ENCODE measurements around the gene CRYBA2.
A peak's percentile ranks its signal among the peaks of the same experiment; 100 is the strongest.

The CRYBA2 gene

DNA sequence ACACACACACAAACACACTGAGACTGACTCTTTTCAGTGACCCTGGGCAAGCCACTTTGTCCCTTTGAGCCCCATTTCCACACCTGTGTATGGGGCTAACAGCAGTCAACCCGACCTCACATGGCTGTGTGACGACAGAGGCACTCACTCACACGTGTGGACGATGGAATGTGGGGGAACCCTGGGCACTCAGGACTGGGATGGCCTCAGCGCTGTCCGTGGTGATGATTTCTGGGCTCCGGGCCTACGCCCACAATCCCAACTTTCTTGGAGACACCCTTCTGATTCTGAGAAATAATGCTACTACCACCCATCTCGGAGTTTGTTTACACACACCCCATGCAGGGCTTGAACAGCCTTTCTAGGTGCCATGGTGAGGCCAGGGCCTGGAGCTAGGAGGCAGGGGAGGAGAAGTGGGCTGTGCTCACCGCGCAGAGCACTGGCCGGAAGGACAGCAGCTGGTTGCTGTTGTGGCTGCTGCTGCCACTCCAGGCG, 1.5 kb downstream of the CRYBA2 start:
- Histone ChIP-seq H3K9me3 (ENCODE audit: low read depth, low read length) (no peaks in the 10 kb centered on the region), H3K27ac (no peak overlapping the region), H3K4me3 (no peak overlapping the region), H3K36me3 (ENCODE audit: insufficient read depth, low read length) (no peaks in the 10 kb centered on the region), H3K9ac (ENCODE audit: insufficient read length) (no peak overlapping the region)
- TF ChIP-seq EZH2 (IDR thresholded peaks at IDR 0.05) = no peak
- TF ChIP-seq FOXP2 (optimal IDR thresholded peaks at IDR 0.05; ENCODE audit: control extremely low read depth, extremely low read length, insufficient read depth) = no peak
- no peak for TF ChIP-seq POLR2AphosphoS5 (IDR thresholded peaks at IDR 0.05; ENCODE audit: borderline replicate concordance, low read depth, low read length)
- DNase-seq (ENCODE audit: low read depth, low spot score) = no peak

DNA sequence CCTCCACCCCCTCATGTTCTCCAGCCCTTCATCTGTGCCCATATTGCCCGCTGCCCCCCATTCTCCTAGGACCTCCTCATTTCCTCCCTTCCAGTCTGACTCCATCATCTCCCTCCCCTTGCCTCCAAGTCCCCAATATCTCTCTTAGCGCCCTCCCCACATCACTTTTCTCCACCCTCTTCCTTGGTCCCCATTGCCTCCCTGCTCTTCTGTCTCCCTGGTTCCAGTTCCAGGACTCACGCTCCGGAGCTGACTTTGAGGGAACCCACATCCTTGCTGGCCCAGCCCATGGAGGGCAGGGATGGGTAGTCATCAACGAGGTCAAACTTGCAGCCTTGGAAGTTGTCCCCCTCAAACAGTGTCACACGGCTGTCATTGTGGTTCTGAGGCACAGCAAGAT, 2.6 kb downstream of the CRYBA2 start:
- no peak overlapping the region for H3K4me3 ChIP-seq
- no peaks in the 10 kb centered on the region for H3K36me3 ChIP-seq (ENCODE audit: insufficient read depth, low read length)
- no peak for TF ChIP-seq EZH2 (IDR thresholded peaks at IDR 0.05)
- TF ChIP-seq POLR2AphosphoS5 (IDR thresholded peaks at IDR 0.05; ENCODE audit: borderline replicate concordance, low read depth, low read length) = no peak
- no peak for TF ChIP-seq FOXP2 (optimal IDR thresholded peaks at IDR 0.05; ENCODE audit: control extremely low read depth, extremely low read length, insufficient read depth)
- no peak overlapping the region for H3K27ac ChIP-seq
- H3K9me3 ChIP-seq (ENCODE audit: low read depth, low read length) = no peaks in the 10 kb centered on the region
- no peak for DNase-seq (ENCODE audit: low read depth, low spot score)
- no peak overlapping the region for H3K9ac ChIP-seq (ENCODE audit: insufficient read length)

DNA sequence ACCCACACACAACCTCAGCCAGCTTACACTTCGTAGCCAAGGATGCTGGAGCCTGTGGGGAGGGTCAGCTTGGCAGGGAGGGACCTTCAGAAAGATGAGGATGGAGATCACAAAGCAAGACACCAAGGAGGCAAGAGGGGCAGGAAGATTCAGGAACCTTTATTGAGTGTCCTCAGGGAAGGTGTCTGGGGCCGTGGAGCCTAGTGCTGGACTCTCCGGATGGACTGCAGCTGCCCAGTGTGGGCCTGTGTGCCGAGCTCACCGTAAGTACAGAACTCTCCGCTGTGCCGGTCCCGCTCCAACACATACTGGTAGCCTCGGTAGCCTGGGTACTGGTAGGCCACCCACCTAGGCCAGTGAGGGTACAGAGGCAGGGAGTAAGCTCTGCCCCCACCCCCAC, 3.2 kb downstream of the CRYBA2 start:
- Histone ChIP-seq H3K9ac (ENCODE audit: insufficient read length) (no peak overlapping the region), H3K27ac (no peak overlapping the region), H3K9me3 (ENCODE audit: low read depth, low read length) (no peaks in the 10 kb centered on the region), H3K36me3 (ENCODE audit: insufficient read depth, low read length) (no peaks in the 10 kb centered on the region), H3K4me3 (no peak overlapping the region)
- TF ChIP-seq FOXP2 (optimal IDR thresholded peaks at IDR 0.05; ENCODE audit: control extremely low read depth, extremely low read length, insufficient read depth) = no peak
- TF ChIP-seq POLR2AphosphoS5 (IDR thresholded peaks at IDR 0.05; ENCODE audit: borderline replicate concordance, low read depth, low read length) = no peak
- TF ChIP-seq EZH2 (IDR thresholded peaks at IDR 0.05) = no peak
- no peak for DNase-seq (ENCODE audit: low read depth, low spot score)

DNA sequence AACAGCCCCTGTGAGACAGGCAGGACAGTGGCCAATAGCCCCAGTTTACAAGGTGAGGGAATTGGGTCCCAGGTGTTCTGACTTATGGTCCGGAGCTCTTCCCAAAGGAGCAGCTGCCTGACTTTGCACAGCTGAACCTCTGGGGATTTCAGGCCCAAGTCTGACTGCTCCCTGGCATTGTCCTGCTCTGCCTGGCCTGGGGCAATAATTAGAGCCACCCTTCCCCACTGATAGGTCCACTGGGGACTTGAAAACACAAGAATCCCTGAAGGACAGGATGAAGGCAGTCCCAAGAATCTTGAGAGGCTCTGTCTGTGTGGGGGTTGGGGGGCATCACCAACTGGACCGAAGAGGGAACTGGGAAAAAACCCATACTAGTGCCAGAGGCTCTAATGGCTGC, 4.6 kb downstream of the CRYBA2 start:
- Histone ChIP-seq H3K9ac (ENCODE audit: insufficient read length) (no peak overlapping the region), H3K27ac (no peak overlapping the region), H3K9me3 (ENCODE audit: low read depth, low read length) (no peaks in the 10 kb centered on the region), H3K36me3 (ENCODE audit: insufficient read depth, low read length) (no peaks in the 10 kb centered on the region), H3K4me3 (no peak overlapping the region)
- TF ChIP-seq FOXP2 (optimal IDR thresholded peaks at IDR 0.05; ENCODE audit: control extremely low read depth, extremely low read length, insufficient read depth) (no peak), POLR2AphosphoS5 (IDR thresholded peaks at IDR 0.05; ENCODE audit: borderline replicate concordance, low read depth, low read length) (no peak), EZH2 (IDR thresholded peaks at IDR 0.05) (no peak)
- no peak for DNase-seq (ENCODE audit: low read depth, low spot score)

DNA sequence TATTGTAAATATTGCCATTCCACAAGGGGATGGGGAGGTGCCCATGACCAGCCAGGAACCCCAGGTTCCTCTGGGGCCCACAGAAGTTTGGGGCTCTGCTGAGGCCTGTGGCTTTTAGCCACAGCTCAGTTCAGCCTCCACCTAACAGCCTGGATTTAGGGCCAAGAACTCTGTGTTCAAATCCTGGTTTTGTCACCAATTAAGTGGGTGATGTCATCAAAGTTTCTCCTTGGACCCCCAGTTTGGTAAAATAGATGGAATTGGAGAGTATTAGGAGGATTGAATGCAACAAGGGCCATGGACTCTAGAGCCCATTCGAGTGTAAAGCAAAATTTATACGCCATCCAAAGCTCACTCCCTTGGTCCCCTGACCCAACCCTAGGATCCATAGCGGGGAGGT, 5.1 kb downstream of the CRYBA2 start:
- H3K36me3 ChIP-seq (ENCODE audit: insufficient read depth, low read length) = no peaks in the 10 kb centered on the region
- no peak overlapping the region for H3K27ac ChIP-seq
- DNase-seq (ENCODE audit: low read depth, low spot score) = no peak
- TF ChIP-seq POLR2AphosphoS5 (IDR thresholded peaks at IDR 0.05; ENCODE audit: borderline replicate concordance, low read depth, low read length) (no peak), EZH2 (IDR thresholded peaks at IDR 0.05) (no peak), FOXP2 (optimal IDR thresholded peaks at IDR 0.05; ENCODE audit: control extremely low read depth, extremely low read length, insufficient read depth) (no peak)
- H3K9ac ChIP-seq (ENCODE audit: insufficient read length) = no peak overlapping the region
- no peaks in the 10 kb centered on the region for H3K9me3 ChIP-seq (ENCODE audit: low read depth, low read length)
- H3K4me3 ChIP-seq = no peak overlapping the region

DNA sequence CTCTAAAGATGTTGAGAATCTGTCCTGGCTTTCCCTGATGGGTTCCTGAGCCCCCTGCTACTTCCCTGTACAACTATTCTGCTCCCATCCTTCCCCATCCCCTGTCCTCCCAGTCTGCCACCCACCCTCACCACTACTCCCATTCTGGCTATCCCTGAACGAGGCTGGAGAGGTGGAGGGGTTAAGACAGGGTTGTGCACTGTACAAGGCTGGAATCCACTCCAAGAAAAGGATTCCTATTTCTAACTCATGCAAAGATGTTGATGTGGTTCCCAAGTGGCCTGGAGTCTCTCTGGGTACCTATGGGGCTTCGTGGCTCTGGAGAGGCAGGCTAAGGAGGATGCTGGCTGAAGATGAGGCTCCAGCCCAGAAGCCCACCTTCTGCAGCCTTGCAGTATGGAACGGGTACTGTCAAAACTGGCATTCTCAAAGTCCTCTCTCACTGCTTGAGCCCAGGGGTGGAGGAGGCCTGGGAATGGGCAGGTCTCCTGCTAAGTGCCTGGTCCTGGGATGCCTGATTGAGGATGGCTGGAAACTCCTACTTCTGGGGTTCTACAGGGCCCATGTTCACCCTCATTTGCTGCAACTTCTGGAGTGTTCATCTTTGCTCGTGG, 7.0 kb downstream of the CRYBA2 start:
- H3K9ac ChIP-seq (ENCODE audit: insufficient read length) = no peak overlapping the region
- H3K27ac ChIP-seq = no peak overlapping the region
- H3K4me3 ChIP-seq = no peak overlapping the region
- no peaks in the 10 kb centered on the region for H3K9me3 ChIP-seq (ENCODE audit: low read depth, low read length)
- no peak for TF ChIP-seq EZH2 (IDR thresholded peaks at IDR 0.05)
- no peak for DNase-seq (ENCODE audit: low read depth, low spot score)
- H3K36me3 ChIP-seq (ENCODE audit: insufficient read depth, low read length) = no peaks in the 10 kb centered on the region

DNA sequence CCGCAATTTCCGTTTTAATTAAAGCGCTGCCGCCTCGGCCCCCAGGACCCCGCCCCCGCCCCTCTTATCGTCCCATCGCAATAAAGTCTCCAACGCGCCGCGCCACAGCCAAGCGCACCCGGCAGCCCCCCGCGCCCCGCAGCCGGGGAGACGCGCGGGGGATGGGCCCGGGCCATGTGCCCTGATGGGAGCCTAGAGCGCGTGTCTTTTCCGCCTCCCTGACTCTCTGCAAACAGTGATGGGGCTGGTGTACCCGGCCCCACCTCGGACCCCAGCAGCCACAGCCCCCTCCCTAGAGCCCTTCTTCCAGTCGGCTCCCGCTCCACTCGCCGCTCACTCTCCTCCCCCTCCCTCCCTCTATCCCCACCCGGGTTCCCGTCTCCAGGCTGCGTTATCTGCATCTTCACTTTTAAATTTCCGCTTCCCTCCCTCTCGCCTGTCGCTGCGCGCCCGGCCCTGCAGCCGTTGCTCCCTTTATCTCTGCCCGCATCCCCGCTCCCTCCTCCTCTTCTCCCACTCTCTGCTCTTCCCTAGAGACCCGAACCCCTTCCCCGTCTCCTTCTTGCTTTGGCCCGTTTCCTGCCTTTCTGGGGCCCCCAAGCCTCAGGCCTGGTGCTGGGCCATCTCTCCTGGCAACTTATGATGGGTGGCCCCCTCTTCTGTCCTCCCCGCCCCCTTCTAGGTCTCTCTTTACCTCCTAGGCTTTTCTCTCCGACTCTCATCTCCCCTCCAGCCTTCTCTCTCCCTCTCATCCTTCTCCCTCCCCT, 7.7 kb downstream of the CRYBA2 start:
- Histone ChIP-seq H3K9ac (ENCODE audit: insufficient read length) (no peak overlapping the region), H3K9me3 (ENCODE audit: low read depth, low read length) (no peaks in the 10 kb centered on the region), H3K4me3 (peak overlapping the region; percentile 71), H3K27ac (no peak overlapping the region), H3K36me3 (ENCODE audit: insufficient read depth, low read length) (no peaks in the 10 kb centered on the region)
- no peak for TF ChIP-seq FOXP2 (optimal IDR thresholded peaks at IDR 0.05; ENCODE audit: control extremely low read depth, extremely low read length, insufficient read depth)
- TF ChIP-seq POLR2AphosphoS5 (IDR thresholded peaks at IDR 0.05; ENCODE audit: borderline replicate concordance, low read depth, low read length) = no peak
- no peak for TF ChIP-seq EZH2 (IDR thresholded peaks at IDR 0.05)
- DNase-seq (ENCODE audit: low read depth, low spot score) = no peak

DNA sequence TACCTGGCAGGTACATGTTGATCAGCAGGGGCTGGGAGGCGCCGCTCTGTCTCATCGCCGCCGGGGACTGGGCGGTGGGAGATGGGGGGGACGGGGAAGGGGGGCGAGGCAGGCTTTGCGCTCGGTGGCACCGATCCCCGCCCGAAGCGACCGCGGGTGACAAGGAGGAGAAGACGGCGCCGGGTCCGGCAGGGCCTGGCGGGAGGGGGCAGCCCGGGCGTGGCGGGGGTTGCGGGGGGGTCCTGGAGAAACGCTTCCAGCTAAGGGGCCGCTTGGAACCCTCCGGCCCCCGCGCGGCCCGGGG, 8.2 kb downstream of the CRYBA2 start, which contains the start of gene FEV:
Gene FEV (minus strand): TSS at position 164 of the 304 bp plus-strand sequence. CDS start 109 bp downstream, at position 55.
- TF ChIP-seq POLR2AphosphoS5 (IDR thresholded peaks at IDR 0.05; ENCODE audit: borderline replicate concordance, low read depth, low read length) (no peak), FOXP2 (optimal IDR thresholded peaks at IDR 0.05; ENCODE audit: control extremely low read depth, extremely low read length, insufficient read depth) (no peak), EZH2 (IDR thresholded peaks at IDR 0.05) (no peak)
- DNase-seq (ENCODE audit: low read depth, low spot score) = no peak
- Histone ChIP-seq H3K9ac (ENCODE audit: insufficient read length) (no peak within 1 kb of the TSS), H3K27ac (no peak within 1 kb of the TSS), H3K36me3 (ENCODE audit: insufficient read depth, low read length) (no peaks in the 10 kb centered on the region), H3K4me3 (peak within 1 kb of the TSS; percentile 71), H3K9me3 (ENCODE audit: low read depth, low read length) (no peaks in the 10 kb centered on the region)
